HUES48 (cell line): ENCODE results near the gene IQGAP2.

Source experiments
- H3K27ac ChIP-seq: one replicate; pipeline ENCODE4 v1.7.0; 2013; ENCODE audit warnings: low read depth, low read length, inconsistent platforms
- H3K27me3 ChIP-seq: 2 replicates; pipeline ENCODE4 v1.6.1; 2013; ENCODE audit warnings: mild to moderate bottlenecking, low read length; ENCODE audit not compliant: control insufficient read depth, insufficient read depth
- H3K36me3 ChIP-seq: 2 replicates; pipeline ENCODE4 v1.6.1; 2013; ENCODE audit warnings: low read length; ENCODE audit not compliant: control insufficient read depth, insufficient read depth
- H3K4me1 ChIP-seq: 2 replicates; pipeline ENCODE4 v1.6.1; 2013; ENCODE audit warnings: mild to moderate bottlenecking, low read length; ENCODE audit not compliant: control insufficient read depth, insufficient read depth
- H3K4me3 ChIP-seq: 2 replicates; pipeline ENCODE4 v1.5.1; 2013; ENCODE audit warnings: mild to moderate bottlenecking, low read depth, low read length
- H3K9ac ChIP-seq: 2 replicates; pipeline ENCODE4 v1.6.1; 2013; ENCODE audit warnings: mild to moderate bottlenecking, low read depth, low read length, moderate library complexity
- H3K9me3 ChIP-seq: 2 replicates; pipeline ENCODE4 v1.6.1; 2013; ENCODE audit warnings: low read length; ENCODE audit not compliant: control insufficient read depth, insufficient read depth

IQGAP2 gene

GRCh38 chr5:76401801-76402250 lies 1.3 kb upstream of the IQGAP2 start:
- no peak overlapping the region for H3K9ac ChIP-seq
- peaks cover 21% of the 10 kb centered on the region; the same call in 1 of the 2 replicates for H3K27me3 ChIP-seq
- H3K36me3 ChIP-seq: no peaks in the 10 kb centered on the region
- peak overlapping the region; percentile 83 for H3K4me3 ChIP-seq
- H3K9me3 ChIP-seq: no peaks in the 10 kb centered on the region
- H3K27ac ChIP-seq: peak overlapping the region; percentile 72
- H3K4me1 ChIP-seq: peaks cover 32% of the 10 kb centered on the region

DNA sequence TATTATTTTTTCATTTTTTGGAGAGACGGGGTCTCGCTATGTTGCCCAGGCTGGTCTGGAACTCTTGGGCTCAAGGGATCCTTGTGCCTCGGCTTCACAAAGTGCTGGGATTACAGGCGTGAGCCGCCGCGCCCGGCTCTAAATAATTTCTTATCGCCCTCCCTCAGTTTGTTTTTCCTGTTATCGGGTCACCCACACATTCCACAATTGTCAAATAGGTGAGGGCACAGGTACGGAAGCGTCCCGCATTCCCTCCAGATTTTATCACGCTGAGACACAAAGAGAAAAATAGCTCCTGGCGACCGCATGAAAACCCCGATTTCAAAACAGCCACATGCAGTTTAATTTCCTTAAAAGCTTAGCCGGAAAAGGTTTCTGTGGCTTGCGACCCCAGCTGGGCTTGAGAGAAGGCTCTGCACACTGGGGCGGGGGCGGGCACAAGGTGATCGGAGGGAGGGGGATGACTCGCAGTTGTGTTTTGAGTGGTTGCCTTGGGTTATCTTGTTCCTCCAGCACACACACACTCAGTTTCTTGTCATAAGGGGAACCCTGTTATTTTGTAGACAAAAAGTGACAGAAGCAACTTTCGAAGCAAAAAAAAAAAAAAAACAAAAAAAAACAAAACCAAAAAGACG lies 717 bp upstream of the IQGAP2 start:
- Histone ChIP-seq H3K9me3 (no peaks in the 10 kb centered on the region), H3K4me1 (peaks cover 32% of the 10 kb centered on the region), H3K4me3 (peak overlapping the region; percentile 83), H3K27me3 (peaks cover 21% of the 10 kb centered on the region; the same call in 1 of the 2 replicates), H3K36me3 (no peaks in the 10 kb centered on the region), H3K9ac (0 out of 2 replicates have a peak overlapping the region, but pooled peaks have one; percentile 22), H3K27ac (peak overlapping the region; percentile 72)

DNA sequence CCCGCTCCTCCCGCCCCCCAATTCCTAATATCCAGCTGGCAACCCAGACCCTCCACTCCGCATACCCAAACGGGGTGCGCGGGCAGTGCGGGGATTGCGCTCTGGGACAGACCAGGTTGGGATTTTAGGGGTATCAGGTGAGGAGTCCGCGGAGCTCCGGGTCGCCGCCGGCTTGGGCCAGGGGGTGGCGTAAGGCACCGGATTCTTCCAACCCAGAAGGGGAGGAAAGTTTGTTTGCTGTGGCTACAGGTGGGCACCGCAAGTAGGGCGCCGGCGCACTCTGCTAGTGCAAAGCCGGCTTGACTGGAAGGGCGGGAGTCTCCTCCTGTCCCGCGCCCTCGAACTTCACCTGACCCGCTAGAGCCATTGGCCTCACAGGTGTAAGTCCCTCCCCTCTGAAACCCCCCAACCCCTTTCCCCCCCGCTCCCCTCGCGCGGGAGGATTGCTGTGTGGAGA lies 709 bp downstream of the IQGAP2 start:
- H3K27me3 ChIP-seq: peaks cover 21% of the 10 kb centered on the region; the same call in 1 of the 2 replicates
- H3K4me1 ChIP-seq: peaks cover 32% of the 10 kb centered on the region
- no peaks in the 10 kb centered on the region for H3K36me3 ChIP-seq
- H3K4me3 ChIP-seq: peak overlapping the region; percentile 83
- H3K9me3 ChIP-seq: no peaks in the 10 kb centered on the region
- peak overlapping the region; percentile 72 for H3K27ac ChIP-seq
- peak overlapping the region; percentile 67 for H3K9ac ChIP-seq

GRCh38 chr5:76404223-76405211 lies 1.4 kb downstream of the IQGAP2 start:
- peak overlapping the region; percentile 34 for H3K27ac ChIP-seq

GRCh38 chr5:76406014-76406413 lies 2.9 kb downstream of the IQGAP2 start:
- Histone ChIP-seq H3K4me1 (peaks cover 37% of the 10 kb centered on the region), H3K9ac (no peak overlapping the region), H3K36me3 (no peaks in the 10 kb centered on the region), H3K27me3 (peaks cover 18% of the 10 kb centered on the region; the same call in 1 of the 2 replicates), H3K27ac (no peak overlapping the region), H3K9me3 (no peaks in the 10 kb centered on the region), H3K4me3 (no peak overlapping the region)

More at GRCh38 chr5:76404223-76405211, 1.4 kb downstream of the IQGAP2 start:
- peaks cover 32% of the 10 kb centered on the region for H3K4me1 ChIP-seq
- 0 out of 2 replicates have a peak overlapping the region, but pooled peaks have one; percentile 4 for H3K9ac ChIP-seq
- no peaks in the 10 kb centered on the region for H3K36me3 ChIP-seq
- H3K27me3 ChIP-seq: peaks cover 21% of the 10 kb centered on the region; the same call in 1 of the 2 replicates
- H3K4me3 ChIP-seq: peak overlapping the region; percentile 83
- no peaks in the 10 kb centered on the region for H3K9me3 ChIP-seq

DNA sequence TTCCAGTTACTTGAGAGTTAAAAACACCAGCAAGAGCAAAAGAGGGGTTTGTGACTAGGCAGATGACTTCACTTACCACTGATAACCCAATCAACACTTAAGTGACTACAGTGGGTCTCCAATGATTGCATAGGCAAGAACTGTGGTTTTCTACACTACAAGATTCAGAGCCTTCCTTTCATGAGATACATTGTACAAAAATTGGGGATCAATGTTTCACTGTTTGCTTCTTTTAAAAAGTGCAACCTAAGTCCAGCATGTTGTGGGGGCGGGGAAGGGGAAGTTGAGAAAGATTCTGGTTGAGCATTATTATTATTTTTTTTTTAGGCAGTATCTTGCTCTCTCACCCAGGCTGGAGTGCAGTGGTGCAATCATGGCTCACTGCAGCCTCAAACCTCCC lies 3.6 kb downstream of the IQGAP2 start:
- H3K9me3 ChIP-seq: no peaks in the 10 kb centered on the region
- no peak overlapping the region for H3K4me3 ChIP-seq
- H3K27ac ChIP-seq: no peak overlapping the region
- no peak overlapping the region for H3K9ac ChIP-seq
- H3K27me3 ChIP-seq: peaks cover 14% of the 10 kb centered on the region; the same call in 1 of the 2 replicates
- peaks cover 36% of the 10 kb centered on the region for H3K4me1 ChIP-seq
- no peaks in the 10 kb centered on the region for H3K36me3 ChIP-seq

GRCh38 chr5:76408104-76408654 lies 5.1 kb downstream of the IQGAP2 start:
- Histone ChIP-seq H3K9me3 (no peaks in the 10 kb centered on the region), H3K4me1 (peaks cover 34% of the 10 kb centered on the region), H3K27me3 (peaks cover 10% of the 10 kb centered on the region; the same call in 1 of the 2 replicates), H3K27ac (no peak overlapping the region), H3K4me3 (no peak overlapping the region), H3K9ac (no peak overlapping the region), H3K36me3 (no peaks in the 10 kb centered on the region)

GRCh38 chr5:76412511-76412910 lies 9.4 kb downstream of the IQGAP2 start:
- Histone ChIP-seq H3K36me3 (no peaks in the 10 kb centered on the region), H3K27ac (no peak overlapping the region), H3K4me3 (no peak overlapping the region), H3K27me3 (no peaks in the 10 kb centered on the region), H3K4me1 (peaks cover 13% of the 10 kb centered on the region; the same call in 1 of the 2 replicates), H3K9me3 (no peaks in the 10 kb centered on the region), H3K9ac (no peak overlapping the region)

DNA sequence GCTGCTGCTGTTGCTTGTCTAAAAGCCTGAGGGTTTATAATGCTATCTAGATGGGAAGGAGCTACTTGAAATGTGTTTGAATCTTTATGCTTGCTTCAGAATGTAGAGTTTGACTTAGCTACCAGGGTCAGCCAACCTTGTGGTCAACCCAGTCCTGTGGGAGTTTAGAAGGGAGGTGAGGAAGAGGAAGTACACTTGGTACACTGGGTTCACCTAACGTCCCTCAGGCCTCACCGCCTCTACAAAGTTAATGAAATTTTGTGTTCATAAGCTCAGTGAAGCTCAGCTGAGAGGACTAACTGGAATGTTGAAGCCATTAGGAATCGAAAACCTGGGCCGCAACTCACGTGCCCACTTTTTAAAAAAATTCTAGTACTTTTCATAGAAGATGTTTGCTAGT lies 10.7 kb downstream of the IQGAP2 start:
- Histone ChIP-seq H3K27ac (no peak overlapping the region), H3K9ac (no peak overlapping the region), H3K27me3 (no peaks in the 10 kb centered on the region), H3K4me3 (no peak overlapping the region), H3K36me3 (no peaks in the 10 kb centered on the region), H3K4me1 (peaks cover 13% of the 10 kb centered on the region; the same call in 1 of the 2 replicates), H3K9me3 (no peaks in the 10 kb centered on the region)

- Histone ChIP-seq H3K9me3 (no peaks in the 10 kb centered on the region), H3K27ac (no peak overlapping the region), H3K9ac (no peak overlapping the region), H3K36me3 (no peaks in the 10 kb centered on the region), H3K4me1 (peaks cover 13% of the 10 kb centered on the region; the same call in 1 of the 2 replicates), H3K27me3 (no peaks in the 10 kb centered on the region), H3K4me3 (no peak overlapping the region)
These were observed 11.7 kb downstream of the IQGAP2 start for GRCh38 chr5:76414788-76415187.
